Fibroblast of peridontal ligament (primary cell): ENCODE measurements around the gene DLGAP1.
"Not testable (repeated sequence)": the region's sequence is repeated elsewhere in the genome, so short reads cannot be mapped to it uniquely, and the experiment has no call there.

Experiments
- DNase-seq: peaks from one replicate; pipeline ENCODE4 v3.0.0-alpha.2; 2010; ENCODE audit errors: extremely low read depth

DLGAP1 gene

GRCh38 chr18:4078246-4078645 lies 376.9 kb downstream of the DLGAP1 start:
- no peak for DNase-seq

DNA sequence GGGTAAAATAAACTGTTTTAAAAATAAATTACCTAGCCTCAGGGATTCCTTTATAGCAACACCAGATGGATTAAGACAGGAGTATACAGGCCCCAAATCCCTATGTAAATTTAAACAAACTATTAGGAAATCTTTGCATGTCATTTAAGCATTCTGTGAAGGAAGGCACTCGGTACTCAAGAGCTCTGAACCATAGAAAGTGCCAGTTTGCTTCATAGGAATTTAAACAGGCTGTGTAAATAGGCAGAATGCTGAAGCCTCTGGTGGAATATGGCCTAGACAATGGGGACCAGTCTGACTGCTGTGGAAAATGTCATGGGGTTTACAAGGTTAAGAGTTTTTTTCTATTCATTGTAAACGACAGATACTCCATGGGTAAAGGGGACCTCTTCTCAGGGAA lies 377.4 kb downstream of the DLGAP1 start:
- DNase-seq, result no peak

- no peak for DNase-seq
These were observed 377.9 kb downstream of the DLGAP1 start for GRCh38 chr18:4077204-4077603.

GRCh38 chr18:4074647-4075046 lies 380.5 kb downstream of the DLGAP1 start:
- no peak for DNase-seq

GRCh38 chr18:4069183-4069582 lies 385.9 kb downstream of the DLGAP1 start:
- no peak for DNase-seq

- peak; percentile 61 for DNase-seq
These were observed 386.5 kb downstream of the DLGAP1 start for GRCh38 chr18:4068552-4069158.

GRCh38 chr18:4063545-4063944 lies 391.6 kb downstream of the DLGAP1 start:
- no peak for DNase-seq

DNA sequence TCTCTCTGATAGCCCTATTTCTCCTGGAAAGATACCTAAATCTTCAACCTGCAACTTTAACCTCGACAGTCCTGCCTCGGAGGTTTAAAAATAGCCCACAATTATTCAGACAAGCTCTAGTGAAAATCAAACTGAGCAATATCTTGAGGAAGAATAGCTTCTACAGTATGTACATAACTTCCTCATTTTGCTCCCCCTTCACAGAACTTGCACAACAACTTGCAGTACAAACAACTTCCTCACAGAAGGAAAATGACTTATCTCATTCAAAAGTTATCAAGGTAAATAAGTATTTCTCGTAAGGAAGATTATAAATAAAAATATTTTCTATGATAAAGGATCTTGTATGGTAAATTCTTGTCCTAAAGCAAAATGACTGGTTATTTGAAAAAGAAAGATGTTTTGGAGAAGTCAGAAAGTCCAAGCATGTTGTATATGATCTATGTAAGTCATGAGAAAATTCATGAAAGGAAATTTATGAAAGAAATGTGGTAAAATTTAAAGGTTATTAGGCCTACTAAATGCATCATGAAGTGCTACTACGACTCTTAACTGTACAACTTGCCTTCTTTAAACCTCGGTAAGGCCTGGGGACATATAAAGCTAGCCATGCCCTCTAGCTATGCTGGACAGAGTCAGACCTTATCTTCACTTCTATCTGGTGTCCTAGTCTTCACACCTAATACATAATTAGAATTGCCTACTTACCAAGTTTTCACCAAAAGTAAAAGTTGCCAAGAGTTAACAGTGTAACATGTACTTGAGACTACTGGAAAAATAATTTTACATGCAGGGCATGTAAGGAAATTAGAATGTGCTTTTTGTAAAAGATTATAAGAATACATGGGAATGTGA lies 394.5 kb downstream of the DLGAP1 start:
- DNase-seq, result no peak

GRCh38 chr18:4058179-4058578 lies 396.9 kb downstream of the DLGAP1 start:
- no peak for DNase-seq

DNA sequence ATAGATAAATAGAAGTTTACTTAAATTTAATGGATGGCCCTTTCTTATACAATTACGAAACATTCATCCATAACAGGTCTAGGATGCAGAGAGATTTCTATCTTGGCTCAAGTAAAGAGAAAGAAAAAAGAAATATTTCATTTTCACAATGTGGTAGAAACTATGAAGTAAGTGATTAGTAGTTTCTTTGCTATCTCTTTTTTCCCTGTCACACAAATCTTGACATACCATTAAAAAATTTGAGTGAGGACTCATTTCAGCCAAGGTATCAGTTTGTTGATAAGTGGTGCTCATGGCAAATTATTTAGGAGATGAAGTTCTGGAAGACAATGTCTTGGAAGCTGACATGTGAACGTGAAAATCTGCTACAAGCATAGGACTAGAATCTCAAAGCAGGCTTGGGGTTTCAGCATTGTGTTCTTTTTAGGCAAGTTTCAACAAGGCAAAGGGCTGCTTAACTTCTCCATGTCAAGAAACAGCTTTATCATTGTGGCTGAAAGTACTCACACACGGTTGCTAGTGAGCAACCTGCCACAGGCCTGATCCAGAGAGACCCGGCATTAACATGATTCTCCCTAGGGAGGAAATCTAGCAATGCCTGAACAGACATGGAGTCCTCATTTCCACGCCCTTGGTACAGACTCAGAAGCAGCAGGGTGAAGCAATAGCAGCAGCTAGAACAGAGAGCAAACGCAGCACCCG lies 414.6 kb downstream of the DLGAP1 start:
- DNase-seq, result no peak

DNA sequence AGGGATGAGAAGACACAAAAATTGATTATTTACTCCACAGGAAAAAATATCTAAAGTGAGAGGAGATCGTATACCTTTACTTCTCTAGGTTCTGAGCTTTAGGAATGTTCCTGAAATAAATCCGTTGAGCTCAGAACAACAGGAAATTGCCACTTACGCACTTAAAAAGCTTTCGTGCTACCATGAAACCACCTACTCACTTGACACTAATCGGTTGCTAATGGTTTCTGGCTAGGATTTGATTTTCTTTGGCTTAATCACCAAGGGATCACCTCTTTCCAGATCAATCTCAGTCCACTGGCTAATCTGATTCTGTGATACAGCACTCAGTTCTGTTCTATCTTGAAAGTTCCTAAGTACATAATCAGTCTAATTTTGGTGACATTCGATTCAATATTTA lies 419.6 kb downstream of the DLGAP1 start:
- DNase-seq, result no peak

DNA sequence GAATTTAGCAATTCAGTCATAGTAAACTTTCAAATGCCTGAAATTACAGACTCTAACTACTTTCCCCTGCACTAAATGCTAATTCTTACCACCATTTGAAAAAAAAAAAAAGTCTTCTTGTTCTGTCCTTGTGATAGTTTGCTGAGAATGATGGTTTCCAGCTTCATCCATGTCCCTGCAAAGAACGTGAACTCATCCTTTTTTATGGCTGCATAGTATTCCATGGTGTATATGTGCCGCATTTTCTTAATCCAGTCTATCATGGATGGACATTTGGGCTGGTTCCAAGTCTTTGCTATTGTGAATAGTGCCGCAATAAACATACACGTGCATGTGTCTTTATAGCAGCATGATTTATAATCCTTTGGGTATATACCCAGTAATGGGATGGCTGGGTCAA lies 420.3 kb downstream of the DLGAP1 start:
- DNase-seq, result not testable (repeated sequence)

- no peak for DNase-seq
These were observed 428.6 kb downstream of the DLGAP1 start for GRCh38 chr18:4026542-4026941.

- DNase-seq, result no peak
These were observed 430.4 kb downstream of the DLGAP1 start for GRCh38 chr18:4024702-4025101.

GRCh38 chr18:4022749-4023148 lies 432.4 kb downstream of the DLGAP1 start:
- DNase-seq, result not testable (repeated sequence)

GRCh38 chr18:4020026-4020425 lies 435.1 kb downstream of the DLGAP1 start:
- no peak for DNase-seq

GRCh38 chr18:4017480-4017879 lies 437.6 kb downstream of the DLGAP1 start:
- no peak for DNase-seq

- peak; percentile 47 for DNase-seq
These were observed 438.6 kb downstream of the DLGAP1 start for GRCh38 chr18:4016391-4017049.

DNA sequence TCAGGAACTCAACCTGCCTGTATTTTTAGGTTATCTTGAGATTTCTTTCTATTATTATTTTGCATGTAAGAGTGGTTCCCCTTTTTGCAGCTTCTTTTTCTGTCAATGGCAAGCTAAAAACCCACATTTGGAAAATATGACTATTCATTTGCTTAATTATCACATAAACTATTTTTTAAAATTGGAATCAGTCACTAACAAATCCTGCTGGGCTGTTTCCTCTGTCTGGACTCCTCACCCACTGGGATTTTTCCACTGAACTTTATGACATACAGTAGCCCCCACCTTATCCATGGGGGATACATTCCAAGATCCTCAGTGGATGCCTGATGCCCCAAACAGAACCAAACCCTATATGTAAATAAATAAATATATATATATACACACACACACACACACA lies 447.3 kb downstream of the DLGAP1 start:
- DNase-seq, result no peak

- no peak for DNase-seq
These were observed 450.8 kb downstream of the DLGAP1 start for GRCh38 chr18:4004183-4004829.

GRCh38 chr18:3998698-3999333 lies 456.3 kb downstream of the DLGAP1 start:
- DNase-seq, result peak; percentile 78
